IPS-20b (cell line): ENCODE data around the gene STRN3.
"Not testable (repeated sequence)": the region's sequence is repeated elsewhere in the genome, so short reads cannot be mapped to it uniquely, and the experiment has no call there.

Experiments used
- H3K27ac ChIP-seq: one replicate; pipeline ENCODE4 v1.5.1; 2013; ENCODE audit warnings: low read length
- H3K27me3 ChIP-seq: 2 replicates; pipeline ENCODE4 v1.6.1; 2013; ENCODE audit warnings: mild to moderate bottlenecking, low read length, inconsistent platforms; ENCODE audit not compliant: insufficient read depth
- H3K36me3 ChIP-seq: 2 replicates; pipeline ENCODE4 v1.6.1; 2013; ENCODE audit warnings: low read depth, mild to moderate bottlenecking, inconsistent platforms, low read length, moderate library complexity; ENCODE audit not compliant: insufficient read depth
- H3K4me1 ChIP-seq: 2 replicates; pipeline ENCODE4 v1.6.1; 2013; ENCODE audit warnings: mild to moderate bottlenecking, control low read depth, inconsistent platforms, low read length, moderate library complexity; ENCODE audit not compliant: insufficient read depth
- H3K4me3 ChIP-seq: 2 replicates; pipeline ENCODE4 v1.5.1; 2013; ENCODE audit warnings: mild to moderate bottlenecking, low read length, inconsistent platforms
- H3K9ac ChIP-seq: 2 replicates; pipeline ENCODE4 v1.6.1; 2013; ENCODE audit warnings: low read depth, mild to moderate bottlenecking, inconsistent platforms, low read length, moderate library complexity
- H3K9me3 ChIP-seq: 2 replicates; pipeline ENCODE4 v1.6.1; 2013; ENCODE audit warnings: mild to moderate bottlenecking, low read depth, low read length, inconsistent platforms; ENCODE audit not compliant: insufficient read depth

The STRN3 gene

DNA sequence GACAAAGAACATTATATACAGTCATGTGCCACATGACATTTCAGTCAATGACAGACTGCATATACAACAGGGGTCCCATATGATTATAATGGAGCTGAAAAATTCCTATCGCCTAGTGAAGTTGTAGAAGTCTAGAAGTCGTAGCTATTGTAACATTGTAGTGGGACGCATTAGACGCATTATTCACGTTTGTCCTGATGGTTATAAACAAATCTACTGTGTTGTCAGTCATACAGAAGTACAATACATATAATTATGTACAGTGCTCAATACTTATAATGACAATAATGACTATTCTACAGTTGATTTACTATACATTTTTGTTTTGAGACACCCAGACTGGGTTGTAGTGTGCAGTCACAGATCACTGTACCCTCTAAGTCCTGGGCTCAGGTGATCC, 64.8 kb downstream of the STRN3 start:
- no peak overlapping the region for H3K9ac ChIP-seq
- H3K4me3 ChIP-seq = no peak overlapping the region
- H3K36me3 ChIP-seq = peaks cover 11% of the 10 kb centered on the region
- H3K4me1 ChIP-seq = no peaks in the 10 kb centered on the region
- H3K27me3 ChIP-seq = no peaks in the 10 kb centered on the region
- H3K27ac ChIP-seq = no peak overlapping the region
- peaks cover 1% of the 10 kb centered on the region; the same call in 1 of the 2 replicates for H3K9me3 ChIP-seq

DNA sequence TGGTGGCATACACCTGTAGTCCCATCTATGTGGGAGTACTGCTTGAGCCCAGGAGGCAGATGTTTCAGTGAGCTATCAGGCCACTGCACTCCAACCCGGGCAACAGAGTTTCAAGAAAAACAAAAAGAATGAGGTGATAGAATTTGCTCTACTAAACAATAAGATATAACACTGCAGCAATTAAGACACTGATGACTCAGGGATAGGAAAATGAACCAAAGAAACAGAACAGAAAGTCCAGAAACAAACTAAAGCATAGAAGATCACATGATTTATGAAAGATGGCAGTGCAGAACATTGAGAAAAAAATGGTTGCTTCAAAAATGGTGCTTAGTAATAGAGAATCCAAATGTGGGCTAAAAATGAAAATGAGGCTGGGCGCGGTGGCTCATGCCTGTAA, 66.0 kb downstream of the STRN3 start:
- Histone ChIP-seq H3K4me1 (no peaks in the 10 kb centered on the region), H3K9ac (no peak overlapping the region), H3K27ac (no peak overlapping the region), H3K27me3 (no peaks in the 10 kb centered on the region), H3K9me3 (no peaks in the 10 kb centered on the region), H3K4me3 (no peak overlapping the region), H3K36me3 (peaks cover 19% of the 10 kb centered on the region)

DNA sequence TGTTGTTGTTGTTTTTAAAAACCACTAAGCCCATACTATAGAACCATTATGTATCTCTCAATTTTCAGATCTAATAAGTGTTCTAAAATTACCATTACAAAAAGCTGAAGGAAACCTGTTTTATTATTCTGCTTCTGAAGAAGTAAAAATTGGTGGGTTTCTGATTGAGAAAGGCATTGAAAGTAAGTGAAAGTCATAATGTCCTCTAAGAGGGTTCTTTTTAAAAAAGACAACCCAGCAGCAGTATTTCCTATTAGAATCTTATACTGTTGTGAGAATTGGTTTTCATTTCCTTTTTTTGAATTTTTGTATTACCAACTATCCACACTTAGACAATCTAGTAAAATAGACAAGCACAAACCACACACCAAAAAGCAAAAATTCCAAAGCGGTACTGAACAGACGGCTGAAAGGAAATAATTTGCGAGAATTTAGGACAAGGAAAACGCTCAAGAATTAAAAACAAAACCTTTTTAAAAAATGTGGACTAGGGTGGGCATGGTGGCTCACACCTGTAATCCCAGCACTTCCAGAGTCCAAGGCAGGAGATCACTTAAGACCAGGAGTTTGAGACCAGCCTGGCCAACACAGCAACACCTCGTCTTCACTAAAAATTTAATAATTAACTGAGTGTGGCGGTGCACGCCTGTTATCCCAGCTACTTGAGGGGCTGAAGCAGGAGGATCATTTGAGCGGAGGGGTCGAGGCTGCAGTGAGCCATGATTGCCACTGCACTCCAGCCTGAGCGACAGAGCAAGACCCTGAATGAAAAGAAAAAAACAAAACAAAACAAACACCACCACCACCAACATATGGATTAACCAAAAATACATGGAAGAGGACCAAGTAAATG, 67.4 kb downstream of the STRN3 start:
- Histone ChIP-seq H3K9ac (no peak overlapping the region), H3K27me3 (no peaks in the 10 kb centered on the region), H3K27ac (no peak overlapping the region), H3K4me1 (no peaks in the 10 kb centered on the region), H3K4me3 (no peak overlapping the region), H3K9me3 (no peaks in the 10 kb centered on the region), H3K36me3 (peaks cover 25% of the 10 kb centered on the region)

DNA sequence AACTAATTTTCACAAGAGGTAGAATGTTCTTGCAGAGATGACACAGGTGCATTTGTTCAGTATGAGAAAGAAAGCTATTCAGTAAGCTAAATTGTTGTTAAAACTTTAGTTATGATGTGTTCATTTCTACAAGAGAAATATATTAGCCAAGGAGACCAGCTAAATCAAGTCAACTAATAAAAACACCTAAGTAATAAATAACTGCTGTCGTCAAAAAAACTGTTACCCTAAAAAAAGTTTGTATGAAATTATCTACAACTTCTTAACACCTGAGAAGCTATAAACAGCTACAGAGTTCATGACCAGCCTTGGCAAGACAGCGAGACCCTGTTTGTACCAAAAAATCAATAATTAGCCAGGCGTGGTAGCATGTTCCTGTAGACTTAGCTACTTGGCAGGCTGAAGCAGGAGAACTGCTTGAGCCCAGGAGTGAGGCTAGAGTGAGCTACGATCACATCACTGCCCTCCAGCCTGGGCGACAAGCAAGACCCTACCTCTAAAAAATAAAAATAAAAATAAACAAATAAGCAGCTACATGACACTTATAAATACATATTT, 68.3 kb downstream of the STRN3 start:
- Histone ChIP-seq H3K4me3 (no peak overlapping the region), H3K9ac (no peak overlapping the region), H3K9me3 (no peaks in the 10 kb centered on the region), H3K27ac (no peak overlapping the region), H3K4me1 (no peaks in the 10 kb centered on the region), H3K27me3 (no peaks in the 10 kb centered on the region), H3K36me3 (peaks cover 31% of the 10 kb centered on the region)

DNA sequence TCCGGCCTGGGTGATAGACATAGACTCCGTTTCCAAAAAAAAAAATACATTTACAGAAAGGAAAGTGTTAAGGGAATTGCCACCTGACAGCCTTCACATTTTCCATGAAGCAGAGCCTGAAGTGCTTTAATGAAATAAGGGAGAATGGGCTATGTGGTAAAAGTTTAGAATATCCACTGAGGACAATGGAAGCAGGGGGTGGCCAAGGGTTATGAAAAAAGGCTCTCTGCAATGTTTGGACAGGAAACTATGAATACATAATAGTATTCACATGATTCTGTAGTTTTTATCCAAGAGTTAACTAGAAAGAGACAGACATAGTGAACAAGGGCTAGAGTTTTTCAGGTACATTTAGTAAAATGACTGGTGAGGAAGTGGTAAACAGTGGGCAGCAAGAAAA, 76.5 kb downstream of the STRN3 start:
- Histone ChIP-seq H3K27me3 (no peaks in the 10 kb centered on the region), H3K9ac (no peak overlapping the region), H3K4me3 (no peak overlapping the region), H3K36me3 (peaks cover 90% of the 10 kb centered on the region), H3K9me3 (no peaks in the 10 kb centered on the region), H3K27ac (no peak overlapping the region), H3K4me1 (no peaks in the 10 kb centered on the region)

DNA sequence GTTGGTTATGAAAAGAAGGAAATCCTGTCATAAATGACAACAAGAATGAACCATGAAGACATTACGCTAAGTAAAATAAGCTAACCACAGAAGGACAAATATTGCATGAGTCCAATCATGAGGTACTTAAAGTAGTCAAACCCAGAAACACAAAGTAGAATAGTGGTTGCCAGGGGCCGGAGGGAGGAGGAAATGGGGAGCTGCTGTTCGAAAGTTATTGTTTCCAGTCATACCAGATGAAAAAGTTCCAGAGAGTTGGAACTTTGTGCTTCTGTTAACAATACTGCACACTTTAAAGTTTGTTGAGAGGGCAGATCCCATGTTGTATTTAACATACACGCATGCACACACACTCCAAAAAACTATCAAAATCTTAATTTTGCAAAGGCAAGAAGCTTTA, 82.5 kb downstream of the STRN3 start:
- H3K27ac ChIP-seq = no peak overlapping the region
- no peaks in the 10 kb centered on the region for H3K27me3 ChIP-seq
- H3K4me1 ChIP-seq = no peaks in the 10 kb centered on the region
- no peaks in the 10 kb centered on the region for H3K9me3 ChIP-seq
- H3K9ac ChIP-seq = no peak overlapping the region
- no peak overlapping the region for H3K4me3 ChIP-seq
- peaks cover 76% of the 10 kb centered on the region for H3K36me3 ChIP-seq

DNA sequence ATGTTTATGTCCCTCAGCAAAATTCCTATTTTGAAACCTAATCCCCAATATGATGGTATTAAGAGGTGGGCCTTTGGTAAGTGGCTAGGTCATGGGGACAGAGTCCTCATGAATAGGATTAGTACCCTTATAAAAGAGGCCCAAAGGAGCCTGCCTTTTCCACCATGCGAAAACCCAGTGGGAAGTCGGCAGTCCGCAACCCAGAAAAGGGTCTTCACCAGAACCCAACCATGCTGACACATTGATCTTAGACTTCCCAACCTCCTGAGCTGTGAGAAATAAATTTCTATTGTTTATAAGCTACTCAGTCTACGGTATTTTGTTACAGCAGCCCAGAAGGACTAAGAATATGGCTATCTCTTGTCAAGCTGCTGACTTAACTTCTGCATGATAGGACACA, 85.3 kb downstream of the STRN3 start:
- H3K27ac ChIP-seq = no peak overlapping the region
- peaks cover 65% of the 10 kb centered on the region for H3K36me3 ChIP-seq
- H3K4me1 ChIP-seq = no peaks in the 10 kb centered on the region
- H3K27me3 ChIP-seq = no peaks in the 10 kb centered on the region
- H3K9me3 ChIP-seq = no peaks in the 10 kb centered on the region
- H3K9ac ChIP-seq = no peak overlapping the region
- H3K4me3 ChIP-seq = no peak overlapping the region

DNA sequence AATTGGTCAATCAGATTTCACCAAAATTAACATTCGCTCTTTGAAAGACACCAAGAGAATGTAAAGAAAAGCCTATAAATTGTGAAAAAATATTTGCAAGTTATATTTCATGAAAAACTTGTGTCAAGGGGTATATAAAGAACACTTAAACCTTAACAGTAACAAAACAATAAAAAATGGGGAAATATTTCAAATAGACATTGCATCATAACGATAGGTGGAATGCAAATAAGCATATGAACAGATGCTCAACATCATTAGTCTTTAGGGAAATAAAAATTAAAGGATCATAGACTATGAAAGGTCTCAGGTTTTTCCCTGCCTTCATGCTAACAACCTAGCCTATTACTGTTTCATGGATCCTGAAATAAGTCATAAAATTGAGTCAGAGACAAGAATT, 87.6 kb downstream of the STRN3 start:
- H3K36me3 ChIP-seq = peaks cover 68% of the 10 kb centered on the region
- H3K4me3 ChIP-seq = no peak overlapping the region
- no peaks in the 10 kb centered on the region for H3K4me1 ChIP-seq
- no peaks in the 10 kb centered on the region for H3K27me3 ChIP-seq
- no peak overlapping the region for H3K9ac ChIP-seq
- H3K9me3 ChIP-seq = no peaks in the 10 kb centered on the region
- H3K27ac ChIP-seq = no peak overlapping the region

DNA sequence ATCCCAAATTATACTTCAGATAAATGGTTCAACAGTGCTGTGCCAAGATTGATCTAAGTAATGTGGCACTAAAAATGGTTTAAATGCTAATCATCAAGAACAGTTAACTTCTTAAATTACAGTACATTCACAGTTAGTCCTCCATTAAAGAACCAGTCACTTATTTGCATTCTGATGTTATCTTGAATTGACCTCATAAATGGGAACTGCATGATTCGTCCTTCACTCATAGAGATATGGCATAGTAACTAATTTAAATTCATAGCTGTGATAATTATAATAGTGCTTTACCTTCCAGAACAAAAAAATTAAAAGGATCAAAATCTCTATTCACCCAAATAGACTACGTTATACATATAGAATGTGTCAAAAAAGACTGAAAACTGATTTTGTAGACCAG, 90.7 kb downstream of the STRN3 start:
- no peak overlapping the region for H3K27ac ChIP-seq
- H3K9me3 ChIP-seq = no peaks in the 10 kb centered on the region
- no peak overlapping the region for H3K9ac ChIP-seq
- H3K4me1 ChIP-seq = no peaks in the 10 kb centered on the region
- H3K36me3 ChIP-seq = peaks cover 63% of the 10 kb centered on the region
- H3K27me3 ChIP-seq = no peaks in the 10 kb centered on the region
- H3K4me3 ChIP-seq = no peak overlapping the region

DNA sequence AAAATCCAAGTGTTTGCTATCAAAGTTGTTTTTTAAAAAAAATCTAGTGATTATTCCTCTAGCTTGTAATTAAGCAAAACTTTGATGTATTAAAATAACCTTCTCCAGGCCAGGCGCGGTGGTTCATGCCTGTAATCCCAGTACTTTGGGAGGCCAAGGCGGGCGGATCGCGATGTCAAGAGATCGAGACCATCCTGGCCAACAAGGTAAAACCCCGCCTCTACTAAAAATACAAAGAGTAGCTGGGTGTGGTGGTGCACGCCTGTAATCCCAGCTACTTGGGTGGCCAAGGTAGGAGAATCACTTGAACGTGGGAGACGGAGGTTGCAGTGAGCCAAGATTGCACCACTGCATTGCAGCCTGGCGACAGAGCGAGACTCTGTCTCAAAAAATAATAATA, 92.2 kb downstream of the STRN3 start:
- not testable (repeated sequence) for H3K9me3 ChIP-seq, H3K4me3 ChIP-seq, H3K27me3 ChIP-seq, H3K27ac ChIP-seq, H3K9ac ChIP-seq, H3K4me1 ChIP-seq
- H3K36me3 ChIP-seq = peaks cover 53% of the 10 kb centered on the region

DNA sequence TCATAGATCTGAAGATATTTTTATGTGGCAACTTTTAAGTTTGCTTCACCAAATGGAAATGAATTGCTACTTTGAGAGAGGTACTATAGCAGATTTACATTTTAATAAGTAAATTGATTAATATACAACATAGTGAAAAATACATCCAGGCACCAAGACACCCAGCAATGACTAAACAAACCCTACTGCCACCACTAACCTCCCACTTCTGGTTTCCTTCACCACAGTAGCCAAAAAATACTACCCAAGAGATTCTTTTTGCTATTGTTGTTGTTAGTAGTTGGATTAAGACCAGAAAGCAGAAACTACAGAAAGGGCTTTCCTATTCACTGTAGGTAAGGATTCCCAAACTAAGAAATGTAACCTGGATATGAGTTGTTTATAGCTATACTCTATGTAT, 97.7 kb downstream of the STRN3 start:
- H3K9me3 ChIP-seq = no peaks in the 10 kb centered on the region
- no peak overlapping the region for H3K27ac ChIP-seq
- H3K4me3 ChIP-seq = no peak overlapping the region
- H3K9ac ChIP-seq = no peak overlapping the region
- peaks cover 15% of the 10 kb centered on the region; the same call in 1 of the 2 replicates for H3K36me3 ChIP-seq
- no peaks in the 10 kb centered on the region for H3K27me3 ChIP-seq
- peaks cover 6% of the 10 kb centered on the region; the same call in 1 of the 2 replicates for H3K4me1 ChIP-seq

DNA sequence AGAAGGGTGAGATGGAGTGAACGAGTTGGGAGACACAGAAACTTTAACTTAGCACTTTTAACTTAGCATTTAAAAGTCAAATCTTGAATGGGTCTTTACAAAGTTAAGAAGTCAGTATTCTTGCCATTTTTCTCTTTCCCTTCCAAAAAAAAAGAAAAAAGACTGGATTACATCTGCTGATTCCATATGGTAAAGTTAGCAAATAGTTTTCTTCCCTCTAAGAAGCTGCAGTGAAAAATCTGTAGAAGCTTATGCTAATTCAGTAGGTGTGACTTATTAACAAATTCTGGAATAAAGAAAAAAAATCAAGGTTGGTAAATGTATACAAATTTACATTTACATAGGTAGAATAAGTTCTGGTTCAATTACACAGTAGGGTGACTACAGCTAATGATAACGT, 100.9 kb downstream of the STRN3 start:
- Histone ChIP-seq H3K36me3 (peaks cover 10% of the 10 kb centered on the region; the same call in 1 of the 2 replicates), H3K9me3 (no peaks in the 10 kb centered on the region), H3K4me3 (no peak overlapping the region), H3K27me3 (no peaks in the 10 kb centered on the region), H3K27ac (no peak overlapping the region), H3K9ac (no peak overlapping the region), H3K4me1 (peaks cover 6% of the 10 kb centered on the region; the same call in 1 of the 2 replicates)
